K562 (cell line): ENCODE results near the gene WT1. TPM values are rescaled to one million over a fixed set of nuclear protein-coding genes. Genes with fewer than 3 reads are reported as not detected.

Experiments
- ARHGAP35 ChIP-seq: fragments of 450-650 bp; IDR thresholded peaks from 2 replicates; pipeline ENCODE4 v1.6.1; 2018; ENCODE audit not compliant: partially characterized antibody
- JUN ChIP-seq, 2 experiments: sonication (generic) in 1 of 2; formaldehyde crosslinking in 1 of 2; IDR thresholded peaks; 2 replicates each; pipeline versions ENCODE4 v1.6.1 to v1.8.0; 2012 to 2022; ENCODE audit warnings: borderline replicate concordance in 2 of 2, mild to moderate bottlenecking in 2 of 2, improper control_type of control experiment in 1 of 2, low read depth in 1 of 2, low read length in 1 of 2, missing genetic modification reagents in 1 of 2
- MGA ChIP-seq: fragments of 450-650 bp; IDR thresholded peaks from 2 replicates; pipeline ENCODE4 v1.6.1; 2016; ENCODE audit warnings: mild to moderate bottlenecking, moderate library complexity
- POLR2G ChIP-seq: fragments of 200-400 bp; formaldehyde crosslinking; IDR thresholded peaks from 2 replicates; pipeline ENCODE4 v1.6.1; 2017; ENCODE audit warnings: low read depth, mild to moderate bottlenecking, antibody characterized with exemption, low read length, moderate library complexity
- POLR3A ChIP-seq: IDR thresholded peaks from 2 replicates; pipeline ENCODE4 v1.6.1; 2011; ENCODE audit warnings: borderline replicate concordance, mild to moderate bottlenecking, moderate library complexity; ENCODE audit not compliant: insufficient read length, insufficient read depth; ENCODE audit errors: extremely low read depth
- SP2 ChIP-seq: IDR thresholded peaks from 2 replicates; pipeline ENCODE4 v1.6.1; 2011; ENCODE audit warnings: mild to moderate bottlenecking, low read depth, low read length, moderate library complexity; ENCODE audit not compliant: poor library complexity, severe bottlenecking; ENCODE audit errors: extremely low read depth
- TEAD1 ChIP-seq, 2 experiments: fragments of 450-650 bp in 1 of 2; sonication (generic) in 1 of 2; formaldehyde crosslinking; IDR thresholded peaks; 2 replicates each; pipeline versions ENCODE4 v1.4.0 to v1.8.0; 2020 to 2022; ENCODE audit warnings: mild to moderate bottlenecking in 2 of 2, missing genetic modification reagents in 1 of 2
- ZNF384 ChIP-seq: IDR thresholded peaks from 2 replicates; pipeline ENCODE4 v1.6.1; 2012; ENCODE audit warnings: low read depth, low read length, improper control_type of control experiment
- polyA plus RNA-seq, 8 experiments: library from polyadenylated mRNA; depleted of rRNA in 4 of 8; stranded (reverse) in 5 of 8; unstranded in 3 of 8; fragments of >200 nt; fragmentation: Nextera tagmentation in 2 of 8; fragmentation: Illumina TruSeq in 1 of 8; extraction: Ambion mirVana in 2 of 8; extraction: Trizol in 1 of 8; gene quantifications; 2 replicates each; pipeline versions ENCODE4 v1.2.1 to v1.2.3, GENCODE V29; 2011 to 2014; ENCODE audit warnings: inconsistent platforms in 1 of 8, missing spikeins in 1 of 8
- total RNA-seq, 7 experiments: library from RNA; depleted of rRNA in 6 of 7; stranded (reverse); fragments of >200 nt in 6 of 7; fragmentation: Illumina TruSeq in 2 of 7; extraction: Trizol in 2 of 7; gene quantifications; 2 replicates each; pipeline versions ENCODE4 v1.2.1 to v1.2.3, GENCODE V29; 2011 to 2021; ENCODE audit warnings: low replicate concordance in 1 of 7

WT1 gene
- total and polyA plus RNA-seq, 9 of the 15 experiments (the other 6 are each of a cell fraction or from before 2014, with no cell fraction given): 7.1 to 33.8 (median 19.4) TPM

GRCh38 chr11:32420937-32421901, 14.1 kb downstream of the WT1 start (continued):
- peak; percentile 52 for TF ChIP-seq MGA
- peak in 1 of 2 experiments; percentile 66; a peak in 2 of 4 replicates for TF ChIP-seq TEAD1 (CRISPR knock-in tag; IDR thresholded peaks at IDR 0.05)
- TF ChIP-seq ARHGAP35: no peak
- TF ChIP-seq JUN (IDR thresholded peaks at IDR 0.05; ENCODE audit: borderline replicate concordance, low read depth, low read length): no peak
- TF ChIP-seq JUN (CRISPR knock-in tag; IDR thresholded peaks at IDR 0.05; ENCODE audit: borderline replicate concordance): no peak
- TF ChIP-seq POLR2G: no peak
- no peak for TF ChIP-seq SP2
- TF ChIP-seq ZNF384: no peak
- TF ChIP-seq POLR3A: no peak
